WI38 (cell line): Measurements from ENCODE around the gene MED16.
"Not testable (repeated sequence)": the region's sequence is repeated elsewhere in the genome, so short reads cannot be mapped to it uniquely, and the experiment has no call there.

ENCODE experiments used
- H3K4me3 ChIP-seq: 2 replicates; pipeline ENCODE4 v1.5.1; 2011; ENCODE audit warnings: low read depth, mild to moderate bottlenecking, control low read depth, low read length
- CTCF ChIP-seq: IDR thresholded peaks from 2 replicates; pipeline ENCODE4 v1.5.1; 2012; ENCODE audit warnings: low read depth, mild to moderate bottlenecking, control low read depth, low read length

The MED16 gene

DNA sequence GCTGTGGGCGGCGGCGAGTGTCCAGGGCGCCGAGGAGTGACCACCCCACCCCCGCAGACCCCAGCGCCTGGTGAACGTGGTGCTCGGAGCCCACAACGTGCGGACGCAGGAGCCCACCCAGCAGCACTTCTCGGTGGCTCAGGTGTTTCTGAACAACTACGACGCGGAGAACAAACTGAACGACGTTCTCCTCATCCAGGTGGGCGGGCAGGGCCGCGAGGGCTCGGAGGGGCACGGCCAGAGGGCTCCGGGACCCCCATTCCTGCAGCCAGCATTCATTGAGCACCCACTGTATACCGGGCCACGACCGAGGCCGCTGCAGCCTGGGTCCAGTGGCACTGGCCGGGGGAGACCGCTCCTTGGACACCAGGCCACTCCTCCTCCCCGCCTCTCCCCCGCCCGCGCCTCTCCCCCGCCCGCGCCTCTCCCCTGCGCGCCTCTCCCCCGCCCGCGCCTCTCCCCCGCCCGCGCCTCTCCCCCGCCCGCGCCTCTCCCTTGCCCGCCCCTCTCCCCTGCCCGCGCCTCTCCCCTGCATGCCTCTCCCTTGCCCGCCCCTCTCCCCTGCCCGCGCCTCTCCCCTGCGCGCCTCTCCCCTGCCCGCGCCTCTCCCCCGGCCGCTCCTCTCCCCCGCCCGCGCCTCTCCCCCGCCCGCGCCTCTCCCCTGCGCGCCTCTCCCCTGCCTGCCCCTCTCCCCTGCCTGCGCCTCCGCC, 49.0 kb downstream of the MED16 start:
- H3K4me3 ChIP-seq = 0 out of 2 replicates have a peak overlapping the region, but pooled peaks have one; percentile 24
- no peak for TF ChIP-seq CTCF

- 0 out of 2 replicates have a peak overlapping the region, but pooled peaks have one; percentile 24 for H3K4me3 ChIP-seq
- TF ChIP-seq CTCF = no peak
Observed at GRCh38 chr19:843180-843835, 49.7 kb downstream of the MED16 start.

DNA sequence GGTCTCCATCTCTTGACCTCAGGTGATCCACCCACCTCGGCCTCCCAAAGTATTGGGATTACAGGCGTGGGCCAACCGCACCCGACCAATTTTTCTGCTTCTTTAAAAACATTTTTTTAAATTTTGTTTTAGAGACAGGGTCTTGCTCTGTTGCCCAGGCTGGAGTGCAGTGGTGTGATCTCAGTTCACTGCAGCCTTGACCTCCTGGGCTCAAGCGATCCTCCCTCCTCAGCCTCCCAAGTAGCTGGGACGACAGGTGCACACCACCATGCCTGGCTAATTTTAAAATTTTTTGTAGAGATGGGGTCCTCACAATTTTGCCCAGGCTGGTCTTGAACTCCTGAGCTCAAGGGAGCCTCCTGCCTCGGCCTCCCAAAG, 50.2 kb downstream of the MED16 start:
- not testable (repeated sequence) for H3K4me3 ChIP-seq

DNA sequence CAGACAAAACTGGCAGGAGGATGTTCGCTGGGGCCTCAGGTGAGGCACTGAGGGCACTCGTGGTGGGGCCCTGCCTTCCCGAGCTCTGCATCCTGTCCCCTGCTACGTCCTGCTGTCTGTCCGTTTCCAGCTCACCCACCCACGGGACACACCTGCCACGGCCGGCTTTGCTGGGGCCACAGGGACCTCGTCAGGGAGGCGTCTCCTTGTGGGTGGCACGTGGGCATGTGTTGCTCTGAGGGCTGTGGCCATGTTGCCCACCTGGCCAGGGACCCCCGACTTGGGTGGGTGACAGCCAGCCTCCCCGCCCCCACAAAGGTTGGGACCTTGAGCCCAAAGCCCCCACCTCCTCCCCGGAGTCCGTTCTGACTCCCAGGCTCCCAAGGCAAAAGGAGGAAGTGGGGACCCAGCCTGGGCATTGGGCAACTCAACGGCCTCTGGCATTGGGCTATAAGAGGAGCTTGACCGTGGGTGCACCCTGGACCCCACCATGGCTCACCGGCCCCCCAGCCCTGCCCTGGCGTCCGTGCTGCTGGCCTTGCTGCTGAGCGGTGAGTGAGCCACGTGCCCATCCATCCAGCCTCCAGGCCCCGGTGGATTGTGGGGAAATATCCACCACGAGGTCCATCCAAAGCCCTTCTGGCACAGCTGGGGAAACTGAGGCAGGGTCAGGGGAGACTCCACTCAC, 52.3 kb downstream of the MED16 start, which contains the start of gene PRTN3:
Gene PRTN3, plus strand, starts transcription at position 481 of the 688 bp plus-strand sequence. Its CDS starts 10 bp downstream, at position 491.
- H3K4me3 ChIP-seq = no peak within 1 kb of the TSS
- no peak for TF ChIP-seq CTCF

GRCh38 chr19:835210-835810, 57.7 kb downstream of the MED16 start:
- TF ChIP-seq CTCF = no peak
- H3K4me3 ChIP-seq = no peak overlapping the region

- no peak for TF ChIP-seq CTCF
- H3K4me3 ChIP-seq = no peak overlapping the region
Observed at GRCh38 chr19:834216-834615, 58.8 kb downstream of the MED16 start.

GRCh38 chr19:831407-832369, 61.3 kb downstream of the MED16 start:
- no peak for TF ChIP-seq CTCF
- H3K4me3 ChIP-seq = no peak overlapping the region
